Measurements from ENCODE around the gene BST2.

Gene BST2

GRCh38 chr19:17419621-17420474 is 14.4 kb upstream of the BST2 start, which contains the start of gene MVB12A:
Gene MVB12A (plus strand): TSS chr19:17420047. CDS start chr19:17420136, 89 bp downstream.
- DNase-seq (ENCODE audit: low read depth) = peak; percentile 89

GRCh38 chr19:17419154-17419620 is 13.8 kb upstream of the BST2 start:
- no peak for DNase-seq (ENCODE audit: low read depth)

GRCh38 chr19:17418710-17419109 is 13.3 kb upstream of the BST2 start:
- no peak for DNase-seq (ENCODE audit: low read depth)

- no peak for DNase-seq (ENCODE audit: low read depth)
Observed at GRCh38 chr19:17415121-17415520, 9.7 kb upstream of the BST2 start.

GRCh38 chr19:17414097-17414496 is 8.7 kb upstream of the BST2 start:
- DNase-seq (ENCODE audit: low read depth) = no peak

- no peak for DNase-seq (ENCODE audit: low read depth)
Observed at GRCh38 chr19:17411801-17412200, 6.4 kb upstream of the BST2 start.

- no peak for DNase-seq (ENCODE audit: low read depth)
Observed at GRCh38 chr19:17409990-17410389, 4.6 kb upstream of the BST2 start.

GRCh38 chr19:17406887-17407196 is 1.4 kb upstream of the BST2 start:
- DNase-seq (ENCODE audit: low read depth) = no peak

- no peak for DNase-seq (ENCODE audit: low read depth)
Observed at GRCh38 chr19:17406046-17406886, 836 bp upstream of the BST2 start.

GRCh38 chr19:17404621-17405249 is 695 bp downstream of the BST2 start:
- DNase-seq (ENCODE audit: low read depth) = no peak

GRCh38 chr19:17404015-17404414 is 1.4 kb downstream of the BST2 start:
- DNase-seq (ENCODE audit: low read depth) = no peak

- DNase-seq (ENCODE audit: low read depth) = peak; percentile 37
Observed at GRCh38 chr19:17402982-17403855, 2.2 kb downstream of the BST2 start.

GRCh38 chr19:17401628-17402027 is 3.8 kb downstream of the BST2 start:
- DNase-seq (ENCODE audit: low read depth) = no peak

GRCh38 chr19:17398902-17399527 is 6.4 kb downstream of the BST2 start:
- no peak for DNase-seq (ENCODE audit: low read depth)

- DNase-seq (ENCODE audit: low read depth) = peak; percentile 47
Observed at GRCh38 chr19:17394891-17395415, 10.5 kb downstream of the BST2 start.

GRCh38 chr19:17393914-17394313 is 11.5 kb downstream of the BST2 start, which contains the start of gene CCDC194:
Gene CCDC194 (minus strand): TSS chr19:17394196. CDS start chr19:17394158, 38 bp downstream.
- no peak for DNase-seq (ENCODE audit: low read depth)

GRCh38 chr19:17393002-17393401 is 12.4 kb downstream of the BST2 start:
- DNase-seq (ENCODE audit: low read depth) = no peak

GRCh38 chr19:17391371-17392151 is 13.9 kb downstream of the BST2 start:
- no peak for DNase-seq (ENCODE audit: low read depth)

GRCh38 chr19:17390665-17391370 is 14.6 kb downstream of the BST2 start:
- DNase-seq (ENCODE audit: low read depth) = peak; percentile 79
